IPS DF 6.9 (cell line): ENCODE data around the gene TNS3.

Experiments
- DNase-seq: peaks from one replicate; pipeline ENCODE4 v3.0.0-alpha.2; 2013; ENCODE audit warnings: low read depth, low spot score
- H3K27ac ChIP-seq: one replicate; pipeline ENCODE4 v1.5.1; 2013; ENCODE audit warnings: low read length, control low read depth
- H3K27me3 ChIP-seq: 2 replicates; pipeline ENCODE4 v1.6.1; 2013; ENCODE audit warnings: mild to moderate bottlenecking, low read length; ENCODE audit not compliant: control insufficient read depth, insufficient read depth
- H3K36me3 ChIP-seq: 2 replicates; pipeline ENCODE4 v1.6.1; 2013; ENCODE audit warnings: low read length; ENCODE audit not compliant: control insufficient read depth, insufficient read depth
- H3K4me1 ChIP-seq: 2 replicates; pipeline ENCODE4 v1.6.1; 2013; ENCODE audit warnings: low read length; ENCODE audit not compliant: control insufficient read depth, insufficient read depth
- H3K4me3 ChIP-seq: 2 replicates; pipeline ENCODE4 v1.5.1; 2013; ENCODE audit warnings: mild to moderate bottlenecking, low read length
- H3K9me3 ChIP-seq: 2 replicates; pipeline ENCODE4 v1.6.1; 2013; ENCODE audit warnings: low read length, inconsistent platforms; ENCODE audit not compliant: control insufficient read depth, insufficient read depth
- WGBS: extraction: QIAGEN DNeasy Blood & Tissue Kit; methylation state at CpG from one replicate; pipeline ENCODE4 v1.1.7; 2013; ENCODE audit warnings: mixed read lengths, missing lambda C conversion rate; ENCODE audit not compliant: insufficient read length, insufficient coverage; 5-methylcytosine and 5-hydroxymethylcytosine counted together

The TNS3 gene

GRCh38 chr7:47291461-47292081 lies 290.3 kb downstream of the TNS3 start:
- Histone ChIP-seq H3K27me3 (no peaks in the 10 kb centered on the region), H3K9me3 (no peaks in the 10 kb centered on the region), H3K4me1 (no peaks in the 10 kb centered on the region), H3K36me3 (no peaks in the 10 kb centered on the region), H3K4me3 (no peak overlapping the region), H3K27ac (no peak overlapping the region)
- WGBS = no CpG with 5 or more reads among the region's 4 CpGs
- no peak for DNase-seq

GRCh38 chr7:47290867-47291266 lies 291.0 kb downstream of the TNS3 start:
- Histone ChIP-seq H3K9me3 (no peaks in the 10 kb centered on the region), H3K27me3 (no peaks in the 10 kb centered on the region), H3K4me1 (no peaks in the 10 kb centered on the region), H3K4me3 (no peak overlapping the region), H3K27ac (no peak overlapping the region), H3K36me3 (no peaks in the 10 kb centered on the region)
- no peak for DNase-seq
- no CpG with 5 or more reads among the region's 2 CpGs for WGBS

- H3K27ac ChIP-seq = no peak overlapping the region
- WGBS = no CpG with 5 or more reads among the region's 3 CpGs
Measured at GRCh38 chr7:47290466-47290865, 291.4 kb downstream of the TNS3 start.

GRCh38 chr7:47288060-47288459 lies 293.9 kb downstream of the TNS3 start:
- no peak for DNase-seq
- WGBS = no CpG with 5 or more reads among the region's 6 CpGs
- no peaks in the 10 kb centered on the region for H3K27me3 ChIP-seq
- no peak overlapping the region for H3K4me3 ChIP-seq
- peaks cover 3% of the 10 kb centered on the region for H3K36me3 ChIP-seq
- no peak overlapping the region for H3K27ac ChIP-seq
- H3K4me1 ChIP-seq = no peaks in the 10 kb centered on the region
- no peaks in the 10 kb centered on the region for H3K9me3 ChIP-seq

More at GRCh38 chr7:47290466-47290865, 291.4 kb downstream of the TNS3 start:
- Histone ChIP-seq H3K36me3 (no peaks in the 10 kb centered on the region), H3K4me1 (no peaks in the 10 kb centered on the region), H3K9me3 (no peaks in the 10 kb centered on the region), H3K4me3 (no peak overlapping the region), H3K27me3 (no peaks in the 10 kb centered on the region)
- DNase-seq = no peak

GRCh38 chr7:47285860-47286491 lies 295.9 kb downstream of the TNS3 start:
- H3K27ac ChIP-seq = no peak overlapping the region
- peaks cover 15% of the 10 kb centered on the region for H3K36me3 ChIP-seq
- H3K27me3 ChIP-seq = no peaks in the 10 kb centered on the region
- H3K4me1 ChIP-seq = no peaks in the 10 kb centered on the region
- WGBS = no CpG with 5 or more reads among the region's 9 CpGs
- no peaks in the 10 kb centered on the region for H3K9me3 ChIP-seq
- no peak overlapping the region for H3K4me3 ChIP-seq
- DNase-seq = no peak

GRCh38 chr7:47284691-47285635 lies 296.9 kb downstream of the TNS3 start:
- Histone ChIP-seq H3K9me3 (no peaks in the 10 kb centered on the region), H3K4me1 (no peaks in the 10 kb centered on the region), H3K27me3 (no peaks in the 10 kb centered on the region), H3K36me3 (peaks cover 15% of the 10 kb centered on the region), H3K4me3 (no peak overlapping the region), H3K27ac (no peak overlapping the region)
- WGBS = no CpG with 5 or more reads among the region's 11 CpGs
- DNase-seq = no peak

GRCh38 chr7:47283497-47284131 lies 298.3 kb downstream of the TNS3 start:
- H3K36me3 ChIP-seq = peaks cover 15% of the 10 kb centered on the region
- H3K27ac ChIP-seq = no peak overlapping the region
- no peak overlapping the region for H3K4me3 ChIP-seq
- no peak for DNase-seq
- WGBS = no CpG with 5 or more reads among the region's 10 CpGs
- no peaks in the 10 kb centered on the region for H3K9me3 ChIP-seq
- no peaks in the 10 kb centered on the region for H3K4me1 ChIP-seq
- H3K27me3 ChIP-seq = no peaks in the 10 kb centered on the region

- no peak overlapping the region for H3K27ac ChIP-seq
- H3K4me1 ChIP-seq = no peaks in the 10 kb centered on the region
- no peaks in the 10 kb centered on the region for H3K27me3 ChIP-seq
- no peaks in the 10 kb centered on the region for H3K9me3 ChIP-seq
- no peak for DNase-seq
- 100% methylated on average over 1 of the region's 9 CpGs for WGBS
- no peak overlapping the region for H3K4me3 ChIP-seq
- peaks cover 15% of the 10 kb centered on the region for H3K36me3 ChIP-seq
Measured at GRCh38 chr7:47282790-47283496, 299.0 kb downstream of the TNS3 start.

- Histone ChIP-seq H3K4me1 (no peaks in the 10 kb centered on the region), H3K27ac (no peak overlapping the region), H3K36me3 (peaks cover 15% of the 10 kb centered on the region), H3K27me3 (no peaks in the 10 kb centered on the region), H3K4me3 (no peak overlapping the region), H3K9me3 (no peaks in the 10 kb centered on the region)
- DNase-seq = no peak
- no CpG with 5 or more reads among the region's 7 CpGs for WGBS
Measured at GRCh38 chr7:47281966-47282643, 299.8 kb downstream of the TNS3 start.
